ENCODE measurements around the gene CLCNKB.

GRCh38 chr1:16092097-16092922 lies 48.7 kb downstream of the CLCNKB start:
- TF ChIP-seq CTCF (IDR thresholded peaks at IDR 0.05) (no peak), POLR2A (IDR thresholded peaks at IDR 0.05) (no peak), EP300 (IDR thresholded peaks at IDR 0.05) (no peak)
